ENCODE data around the gene CBR1.
A peak's percentile ranks its signal among the peaks of the same experiment; 100 is the strongest.

The CBR1 gene

DNA sequence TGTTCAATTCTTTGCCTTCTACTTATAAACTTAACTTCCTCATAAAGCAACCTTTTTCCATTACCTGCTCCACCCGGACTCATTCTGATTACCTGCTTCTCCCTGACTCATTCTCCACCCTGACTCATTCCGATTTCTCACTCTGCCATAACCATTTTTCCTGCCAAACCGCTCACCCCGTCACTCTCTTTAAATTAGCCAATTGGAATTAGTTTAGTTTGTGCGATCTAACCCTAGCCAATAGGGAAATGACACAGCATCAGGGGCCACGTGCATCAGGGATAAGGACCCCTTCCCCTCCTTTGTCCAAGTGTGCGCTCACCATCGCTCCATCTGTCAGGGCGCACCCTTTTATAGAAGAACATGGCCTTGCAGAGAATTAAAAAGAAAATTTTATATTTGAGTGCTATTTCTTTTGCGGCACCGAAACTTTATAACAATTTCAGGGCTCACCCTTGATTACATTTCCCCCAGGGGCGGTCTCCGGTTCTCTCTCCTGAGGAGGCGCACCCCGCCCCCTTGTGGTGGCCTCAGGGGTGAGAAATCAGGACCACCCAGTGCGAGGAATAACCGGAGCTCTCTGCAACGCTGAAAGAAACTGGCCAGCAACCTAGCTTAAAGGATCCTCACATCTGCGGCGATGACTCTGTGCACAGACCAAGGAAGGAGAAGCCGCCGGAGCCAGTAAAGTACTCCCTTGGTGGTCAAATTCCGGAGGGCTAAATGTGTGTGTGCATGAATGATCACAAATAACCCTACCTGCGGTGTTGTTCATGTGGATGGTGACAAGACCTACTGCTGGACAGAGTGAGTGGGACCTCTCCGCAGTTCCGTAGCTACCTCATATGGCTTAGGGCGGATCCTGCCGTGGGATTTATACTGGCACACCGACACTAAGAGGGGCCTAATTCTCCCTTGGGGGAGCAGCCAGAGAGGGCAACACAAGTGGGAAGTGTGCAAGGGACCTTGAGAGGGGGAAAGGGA is 34.8 kb downstream of the CBR1 start:
- peaks cover 7% of the 10 kb centered on the region for H3K9me3 ChIP-seq (ENCODE audit: control insufficient read depth, low read depth, low read length)
- H3K27ac ChIP-seq (ENCODE audit: low read length) = peak overlapping the region; percentile 51
- no peaks in the 10 kb centered on the region for H3K27me3 ChIP-seq (ENCODE audit: control insufficient read depth, insufficient read depth, low read length)
- peaks cover 11% of the 10 kb centered on the region for H3K36me3 ChIP-seq (ENCODE audit: control insufficient read depth, low read depth, low read length)
- peak overlapping the region; percentile 68 for H3K9ac ChIP-seq (ENCODE audit: low read length)
- peaks cover 37% of the 10 kb centered on the region for H3K4me1 ChIP-seq (ENCODE audit: control insufficient read depth, low read depth, low read length)
- peak overlapping the region; percentile 74 for H3K4me3 ChIP-seq (ENCODE audit: low read length)

DNA sequence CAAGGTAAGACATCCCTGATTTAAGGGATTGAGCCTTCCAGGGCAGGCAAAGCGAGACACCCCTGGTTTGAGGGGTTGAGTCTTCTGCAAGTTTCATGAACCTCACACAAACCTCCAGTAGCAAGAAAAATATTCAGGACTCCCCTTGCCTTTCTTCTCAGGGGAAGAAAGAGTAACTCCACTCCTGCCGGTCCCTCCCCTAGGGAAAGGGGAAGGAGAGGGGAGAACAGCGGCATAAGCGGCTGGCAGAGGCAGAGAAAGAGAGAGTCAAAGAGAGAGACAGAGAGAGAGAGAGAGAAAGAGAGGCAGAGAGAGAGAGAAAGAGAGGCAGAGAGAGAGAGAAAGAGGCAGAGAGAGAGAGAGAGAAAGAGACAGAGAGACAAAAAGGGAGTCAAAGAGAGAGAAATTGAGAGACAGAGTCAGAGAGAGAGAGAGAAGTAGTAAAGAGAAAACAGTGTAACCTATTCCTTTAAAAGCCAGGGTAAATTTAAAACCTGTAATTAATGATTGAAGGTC is 35.6 kb downstream of the CBR1 start:
- peak overlapping the region; percentile 74 for H3K4me3 ChIP-seq (ENCODE audit: low read length)
- H3K36me3 ChIP-seq (ENCODE audit: control insufficient read depth, low read depth, low read length) = peaks cover 11% of the 10 kb centered on the region
- peak overlapping the region; percentile 68 for H3K9ac ChIP-seq (ENCODE audit: low read length)
- peaks cover 7% of the 10 kb centered on the region for H3K9me3 ChIP-seq (ENCODE audit: control insufficient read depth, low read depth, low read length)
- H3K27ac ChIP-seq (ENCODE audit: low read length) = peak overlapping the region; percentile 51
- peaks cover 34% of the 10 kb centered on the region for H3K4me1 ChIP-seq (ENCODE audit: control insufficient read depth, low read depth, low read length)
- H3K27me3 ChIP-seq (ENCODE audit: control insufficient read depth, insufficient read depth, low read length) = no peaks in the 10 kb centered on the region

DNA sequence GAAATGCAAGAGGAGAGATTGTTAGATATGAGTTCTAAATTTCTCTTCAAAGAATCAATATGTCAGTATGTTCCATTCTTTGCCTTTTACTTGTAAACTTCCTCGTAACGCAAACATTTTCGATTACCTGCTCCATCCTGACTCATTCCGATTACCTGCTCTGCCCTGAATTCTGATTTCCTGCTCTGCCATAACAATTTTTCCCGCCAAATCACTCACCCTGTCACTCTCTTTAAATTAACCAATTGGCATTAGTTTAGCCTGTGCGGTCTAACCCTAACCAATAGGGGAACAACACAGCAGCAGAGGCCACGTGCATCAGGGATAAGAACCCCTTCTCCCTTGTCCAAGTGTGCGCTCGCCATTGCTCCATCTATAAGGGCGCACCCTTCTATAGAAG is 40.0 kb downstream of the CBR1 start:
- Histone ChIP-seq H3K36me3 (ENCODE audit: control insufficient read depth, low read depth, low read length) (peaks cover 11% of the 10 kb centered on the region), H3K27me3 (ENCODE audit: control insufficient read depth, insufficient read depth, low read length) (no peaks in the 10 kb centered on the region), H3K9me3 (ENCODE audit: control insufficient read depth, low read depth, low read length) (no peaks in the 10 kb centered on the region), H3K4me3 (ENCODE audit: low read length) (no peak overlapping the region), H3K4me1 (ENCODE audit: control insufficient read depth, low read depth, low read length) (peaks cover 24% of the 10 kb centered on the region), H3K9ac (ENCODE audit: low read length) (no peak overlapping the region), H3K27ac (ENCODE audit: low read length) (no peak overlapping the region)

DNA sequence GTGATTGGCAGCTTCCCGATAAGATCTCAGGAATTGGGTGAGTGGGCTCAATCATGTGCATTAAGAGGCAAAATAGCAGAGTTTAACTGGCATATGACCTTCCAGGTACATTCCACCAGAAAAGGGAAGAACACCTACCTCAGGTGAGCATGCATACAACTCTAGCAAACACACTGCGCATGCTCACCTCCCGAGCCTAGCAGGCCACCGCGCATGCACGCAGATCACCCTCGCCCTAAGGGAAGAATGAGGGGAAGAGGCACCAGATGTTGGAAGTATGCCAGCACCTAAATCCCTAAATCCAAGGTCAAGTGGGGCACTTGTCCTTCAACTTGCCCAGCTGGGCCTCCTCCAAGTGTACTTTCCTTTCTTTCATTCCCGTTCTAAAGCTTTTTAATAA is 41.4 kb downstream of the CBR1 start:
- Histone ChIP-seq H3K4me1 (ENCODE audit: control insufficient read depth, low read depth, low read length) (peaks cover 17% of the 10 kb centered on the region), H3K36me3 (ENCODE audit: control insufficient read depth, low read depth, low read length) (peaks cover 11% of the 10 kb centered on the region), H3K27ac (ENCODE audit: low read length) (no peak overlapping the region)

DNA sequence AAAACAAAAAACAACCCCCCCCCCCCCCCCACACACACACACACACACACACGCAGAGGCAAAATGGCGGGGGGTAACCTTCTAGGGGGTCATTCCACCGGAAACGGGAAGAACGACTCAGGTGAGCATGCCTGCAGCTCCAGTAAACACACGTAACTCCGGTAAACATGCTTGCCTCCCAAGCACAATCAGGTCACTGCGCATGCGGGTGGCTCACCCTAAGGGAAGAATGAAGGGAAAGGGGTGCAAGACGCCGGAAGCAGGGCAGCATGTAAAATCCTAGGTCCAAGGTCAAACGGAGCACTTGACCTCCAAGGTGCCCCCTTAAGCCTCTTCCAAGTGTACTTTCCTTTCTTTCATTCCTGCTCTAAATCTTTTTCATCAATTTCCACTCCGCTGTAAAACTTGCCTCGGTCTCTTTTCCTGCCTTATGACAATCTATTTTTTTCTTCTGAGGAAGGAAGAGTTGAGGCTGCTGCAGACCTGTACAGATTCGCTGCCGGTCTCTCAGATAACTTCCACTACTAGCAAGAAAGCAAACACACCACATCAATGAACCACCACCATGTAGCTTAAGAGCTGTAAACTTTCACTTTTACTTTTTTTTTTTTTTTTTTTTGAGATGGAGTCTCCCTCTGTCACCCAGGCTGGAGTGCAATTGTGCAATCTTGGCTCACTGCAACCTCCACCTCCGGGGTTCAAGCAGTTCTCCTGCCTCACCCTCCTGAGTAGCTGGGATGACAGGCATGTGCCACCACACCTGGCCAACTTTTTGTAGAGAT is 44.0 kb downstream of the CBR1 start:
- H3K4me3 ChIP-seq (ENCODE audit: low read length) = no peak overlapping the region
- H3K36me3 ChIP-seq (ENCODE audit: control insufficient read depth, low read depth, low read length) = no peaks in the 10 kb centered on the region
- no peaks in the 10 kb centered on the region for H3K27me3 ChIP-seq (ENCODE audit: control insufficient read depth, insufficient read depth, low read length)
- H3K9ac ChIP-seq (ENCODE audit: low read length) = no peak overlapping the region
- peaks cover 12% of the 10 kb centered on the region for H3K4me1 ChIP-seq (ENCODE audit: control insufficient read depth, low read depth, low read length)
- H3K27ac ChIP-seq (ENCODE audit: low read length) = no peak overlapping the region
- no peaks in the 10 kb centered on the region for H3K9me3 ChIP-seq (ENCODE audit: control insufficient read depth, low read depth, low read length)

More for the DNA sequence above, 41.4 kb downstream of the CBR1 start:
- no peaks in the 10 kb centered on the region for H3K27me3 ChIP-seq (ENCODE audit: control insufficient read depth, insufficient read depth, low read length)
- H3K9me3 ChIP-seq (ENCODE audit: control insufficient read depth, low read depth, low read length) = no peaks in the 10 kb centered on the region
- no peak overlapping the region for H3K9ac ChIP-seq (ENCODE audit: low read length)
- H3K4me3 ChIP-seq (ENCODE audit: low read length) = no peak overlapping the region

DNA sequence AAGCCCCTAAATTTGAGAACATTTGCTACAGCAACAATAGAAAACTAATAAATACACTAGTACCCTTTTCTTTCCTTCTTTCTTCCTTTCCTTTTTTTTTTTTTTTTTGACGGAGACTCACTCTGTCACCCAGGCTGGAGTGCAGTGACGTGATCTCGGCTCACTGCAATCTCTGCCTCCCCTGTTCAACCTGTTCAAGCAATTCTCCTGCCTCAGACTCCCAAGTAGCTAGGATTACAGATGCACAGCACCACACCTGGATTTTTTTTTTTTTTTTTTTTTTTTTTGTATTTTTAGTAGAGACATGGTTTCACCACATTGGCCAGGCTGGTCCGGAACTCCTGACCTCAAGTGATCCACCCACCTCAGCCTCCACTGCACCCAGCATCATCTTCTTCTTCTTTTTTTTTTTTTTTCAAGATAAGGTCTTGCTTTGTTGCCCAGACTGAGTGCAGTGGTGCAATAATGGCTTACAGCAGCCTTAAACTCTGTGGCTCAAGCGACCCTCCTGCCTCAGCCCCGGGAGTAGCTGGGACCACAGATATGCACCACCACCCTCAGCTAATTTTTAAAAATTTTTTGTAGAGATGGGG is 45.4 kb downstream of the CBR1 start:
- Histone ChIP-seq H3K9ac (ENCODE audit: low read length) (no peak overlapping the region), H3K36me3 (ENCODE audit: control insufficient read depth, low read depth, low read length) (no peaks in the 10 kb centered on the region), H3K27ac (ENCODE audit: low read length) (no peak overlapping the region)

DNA sequence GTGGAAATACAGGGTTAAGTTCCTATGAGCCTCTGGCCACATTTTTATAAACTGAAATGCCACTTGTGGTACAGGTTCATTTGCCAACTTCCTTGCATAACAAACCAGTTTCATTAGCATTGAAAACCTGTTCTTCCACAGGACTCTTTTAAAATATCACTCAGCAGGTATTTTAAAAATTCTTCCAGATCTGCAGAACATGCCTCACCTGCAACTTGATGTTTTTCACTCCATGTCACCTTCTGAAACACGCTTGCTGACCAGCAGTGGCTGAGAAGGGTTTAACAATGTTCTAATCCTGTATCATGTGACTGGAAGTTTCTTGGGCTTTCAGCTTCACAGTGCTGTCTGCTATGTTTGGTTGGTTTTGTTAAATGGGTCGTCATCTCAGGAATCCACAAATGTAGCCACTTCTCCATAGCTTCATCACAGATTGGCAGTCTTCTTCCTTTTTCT is 47.5 kb downstream of the CBR1 start:
- H3K27ac ChIP-seq (ENCODE audit: low read length) = no peak overlapping the region
- H3K4me1 ChIP-seq (ENCODE audit: control insufficient read depth, low read depth, low read length) = no peaks in the 10 kb centered on the region
- no peak overlapping the region for H3K4me3 ChIP-seq (ENCODE audit: low read length)
- no peak overlapping the region for H3K9ac ChIP-seq (ENCODE audit: low read length)
- no peaks in the 10 kb centered on the region for H3K9me3 ChIP-seq (ENCODE audit: control insufficient read depth, low read depth, low read length)
- no peaks in the 10 kb centered on the region for H3K36me3 ChIP-seq (ENCODE audit: control insufficient read depth, low read depth, low read length)
- H3K27me3 ChIP-seq (ENCODE audit: control insufficient read depth, insufficient read depth, low read length) = no peaks in the 10 kb centered on the region

More for the DNA sequence above, 45.4 kb downstream of the CBR1 start:
- H3K9me3 ChIP-seq (ENCODE audit: control insufficient read depth, low read depth, low read length) = no peaks in the 10 kb centered on the region
- H3K4me1 ChIP-seq (ENCODE audit: control insufficient read depth, low read depth, low read length) = peaks cover 10% of the 10 kb centered on the region
- no peak overlapping the region for H3K4me3 ChIP-seq (ENCODE audit: low read length)
- no peaks in the 10 kb centered on the region for H3K27me3 ChIP-seq (ENCODE audit: control insufficient read depth, insufficient read depth, low read length)

DNA sequence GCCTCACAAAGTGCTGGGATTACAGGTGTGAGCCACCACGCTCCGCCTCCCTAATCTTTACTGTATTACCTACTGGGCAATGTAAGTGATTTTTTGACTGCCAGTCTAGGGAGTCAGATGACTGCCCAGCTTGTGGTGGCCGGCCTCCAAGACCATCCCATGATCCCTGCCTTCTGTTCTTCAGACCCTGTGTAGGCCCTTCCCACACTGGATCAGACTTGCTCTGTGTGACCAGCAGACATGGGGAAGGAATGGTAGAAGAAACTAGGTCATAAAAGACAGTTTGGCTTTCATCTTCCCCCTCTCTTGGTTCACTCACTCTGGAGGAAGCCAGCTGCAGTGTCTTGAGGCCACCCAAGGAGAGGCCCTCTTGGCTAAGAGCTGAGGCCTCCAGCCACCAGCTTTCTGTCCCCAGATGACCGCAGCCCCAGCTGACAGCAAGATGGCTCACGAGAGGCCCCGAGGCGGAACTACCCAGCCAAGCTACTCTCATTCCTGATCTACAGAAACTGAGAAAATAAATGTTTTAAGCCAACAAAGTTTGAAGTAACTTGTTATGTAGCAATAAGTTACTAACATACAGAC is 50.6 kb downstream of the CBR1 start:
- H3K4me3 ChIP-seq (ENCODE audit: low read length) = no peak overlapping the region
- no peak overlapping the region for H3K27ac ChIP-seq (ENCODE audit: low read length)
- no peaks in the 10 kb centered on the region for H3K27me3 ChIP-seq (ENCODE audit: control insufficient read depth, insufficient read depth, low read length)
- no peaks in the 10 kb centered on the region for H3K9me3 ChIP-seq (ENCODE audit: control insufficient read depth, low read depth, low read length)
- no peak overlapping the region for H3K9ac ChIP-seq (ENCODE audit: low read length)
- no peaks in the 10 kb centered on the region for H3K4me1 ChIP-seq (ENCODE audit: control insufficient read depth, low read depth, low read length)
- no peaks in the 10 kb centered on the region for H3K36me3 ChIP-seq (ENCODE audit: control insufficient read depth, low read depth, low read length)
